Neuron (in vitro differentiated cells): ENCODE data around the gene TTC29.
"Not testable (repeated sequence)": the region's sequence is repeated elsewhere in the genome, so short reads cannot be mapped to it uniquely, and the experiment has no call there.

ENCODE experiments used
- H2AFZ ChIP-seq: one replicate; pipeline ENCODE4 v1.6.1; 2013; ENCODE audit warnings: low read depth, mild to moderate bottlenecking, inconsistent platforms, low read length, moderate library complexity
- H3K27me3 ChIP-seq: one replicate; pipeline ENCODE4 v1.6.1; 2013; ENCODE audit warnings: low read length; ENCODE audit not compliant: insufficient read depth
- H3K36me3 ChIP-seq: one replicate; pipeline ENCODE4 v1.6.1; 2013; ENCODE audit warnings: low read length; ENCODE audit not compliant: insufficient read depth
- H3K4me1 ChIP-seq: one replicate; pipeline ENCODE4 v1.6.1; 2013; ENCODE audit warnings: low read length; ENCODE audit not compliant: insufficient read depth
- H3K4me3 ChIP-seq: 2 replicates; pipeline ENCODE4 v1.5.1; 2013; ENCODE audit warnings: mild to moderate bottlenecking, low read length, moderate library complexity
- H3K9me3 ChIP-seq: one replicate; pipeline ENCODE4 v1.6.1; 2013; ENCODE audit warnings: low read length

Gene TTC29

GRCh38 chr4:146844761-146845160 lies 100.9 kb downstream of the TTC29 start:
- Histone ChIP-seq H3K36me3 (no peaks in the 10 kb centered on the region), H3K27me3 (no peaks in the 10 kb centered on the region), H3K4me3 (no peak overlapping the region), H3K9me3 (no peaks in the 10 kb centered on the region), H2AFZ (no peak overlapping the region), H3K4me1 (no peaks in the 10 kb centered on the region)

GRCh38 chr4:146842876-146843275 lies 102.8 kb downstream of the TTC29 start:
- Histone ChIP-seq H2AFZ (no peak overlapping the region), H3K36me3 (no peaks in the 10 kb centered on the region), H3K27me3 (no peaks in the 10 kb centered on the region), H3K4me1 (no peaks in the 10 kb centered on the region), H3K9me3 (no peaks in the 10 kb centered on the region), H3K4me3 (no peak overlapping the region)

GRCh38 chr4:146840731-146841130 lies 104.9 kb downstream of the TTC29 start:
- H2AFZ ChIP-seq, result no peak overlapping the region
- no peaks in the 10 kb centered on the region for H3K9me3 ChIP-seq
- H3K27me3 ChIP-seq, result no peaks in the 10 kb centered on the region
- H3K4me3 ChIP-seq, result no peak overlapping the region
- H3K4me1 ChIP-seq, result no peaks in the 10 kb centered on the region
- H3K36me3 ChIP-seq, result no peaks in the 10 kb centered on the region

DNA sequence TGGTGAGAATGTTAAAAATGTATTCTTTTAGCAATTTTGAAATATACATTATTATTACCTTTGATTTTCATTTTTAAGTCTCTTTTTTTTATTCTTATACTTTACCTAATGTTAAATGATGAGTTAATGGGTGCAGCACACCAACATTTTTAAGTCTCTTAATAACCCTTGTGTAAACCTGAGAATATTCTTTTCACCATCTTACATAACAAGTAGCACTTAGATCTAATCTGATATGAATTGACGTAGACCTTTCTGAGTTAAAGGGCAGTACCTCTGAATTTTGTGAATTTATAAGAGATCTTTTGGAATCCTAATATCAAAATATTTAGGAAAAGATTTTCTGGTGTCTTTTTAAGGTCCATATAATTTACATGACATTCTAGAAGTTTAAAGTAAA lies 110.6 kb downstream of the TTC29 start:
- no peaks in the 10 kb centered on the region for H3K4me1 ChIP-seq
- no peaks in the 10 kb centered on the region for H3K9me3 ChIP-seq
- no peaks in the 10 kb centered on the region for H3K36me3 ChIP-seq
- H2AFZ ChIP-seq, result no peak overlapping the region
- no peak overlapping the region for H3K4me3 ChIP-seq
- no peaks in the 10 kb centered on the region for H3K27me3 ChIP-seq

- Histone ChIP-seq H3K9me3 (no peaks in the 10 kb centered on the region), H3K4me1 (no peaks in the 10 kb centered on the region), H3K36me3 (no peaks in the 10 kb centered on the region), H3K4me3 (no peak overlapping the region), H2AFZ (no peak overlapping the region), H3K27me3 (no peaks in the 10 kb centered on the region)
Observed at GRCh38 chr4:146834263-146835034, 111.2 kb downstream of the TTC29 start.

- no peak overlapping the region for H2AFZ ChIP-seq
- no peak overlapping the region for H3K4me3 ChIP-seq
- H3K4me1 ChIP-seq, result no peaks in the 10 kb centered on the region
- H3K9me3 ChIP-seq, result no peaks in the 10 kb centered on the region
- H3K36me3 ChIP-seq, result no peaks in the 10 kb centered on the region
- no peaks in the 10 kb centered on the region for H3K27me3 ChIP-seq
Observed at GRCh38 chr4:146833530-146833929, 112.1 kb downstream of the TTC29 start.

GRCh38 chr4:146822980-146823379 lies 122.7 kb downstream of the TTC29 start:
- H3K9me3 ChIP-seq, H2AFZ ChIP-seq, H3K4me3 ChIP-seq, H3K36me3 ChIP-seq, H3K4me1 ChIP-seq, H3K27me3 ChIP-seq: not testable (repeated sequence)

DNA sequence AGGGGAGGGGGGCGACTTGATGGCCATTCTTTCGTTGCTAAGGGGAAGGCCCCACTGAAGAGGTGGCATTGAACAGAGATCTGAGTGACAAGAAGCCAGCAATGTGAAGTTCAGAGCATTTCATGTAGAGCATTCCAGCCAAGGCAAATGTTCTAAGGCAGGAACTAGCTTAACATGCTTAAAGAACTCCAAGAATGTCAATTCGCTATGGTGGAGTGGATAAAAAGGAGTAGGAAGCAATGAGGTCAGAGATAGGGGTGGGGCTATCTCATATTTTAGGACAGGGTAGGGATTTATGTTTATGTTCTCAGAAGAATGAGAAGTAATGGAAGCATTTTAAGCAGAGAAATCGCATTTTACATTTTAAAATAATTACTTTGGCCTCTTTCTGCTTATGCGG lies 130.9 kb downstream of the TTC29 start:
- Histone ChIP-seq H2AFZ (no peak overlapping the region), H3K36me3 (no peaks in the 10 kb centered on the region), H3K9me3 (no peaks in the 10 kb centered on the region), H3K27me3 (no peaks in the 10 kb centered on the region), H3K4me1 (no peaks in the 10 kb centered on the region), H3K4me3 (no peak overlapping the region)

DNA sequence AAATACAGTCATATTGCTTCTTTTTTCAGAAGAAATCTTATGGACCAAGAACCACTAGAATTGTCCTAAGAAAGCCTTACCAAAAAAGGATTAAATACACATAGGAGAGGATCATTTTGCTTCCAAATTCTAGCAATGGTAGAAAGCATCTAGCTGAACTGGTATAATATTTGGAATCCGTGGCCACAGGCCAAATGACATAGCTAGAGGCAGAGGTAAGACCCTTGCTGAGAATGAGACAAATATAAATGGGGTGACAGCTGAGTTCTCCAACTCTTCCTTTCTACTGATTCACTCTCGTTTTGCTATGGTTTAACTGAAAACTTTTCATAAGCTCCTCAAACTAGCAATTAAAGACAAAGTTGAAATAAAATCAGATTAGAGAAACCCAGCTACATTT lies 150.0 kb downstream of the TTC29 start:
- H3K9me3 ChIP-seq, result no peaks in the 10 kb centered on the region
- H3K4me3 ChIP-seq, result no peak overlapping the region
- no peaks in the 10 kb centered on the region for H3K4me1 ChIP-seq
- H3K36me3 ChIP-seq, result no peaks in the 10 kb centered on the region
- H3K27me3 ChIP-seq, result no peaks in the 10 kb centered on the region
- H2AFZ ChIP-seq, result no peak overlapping the region

- Histone ChIP-seq H3K27me3 (no peaks in the 10 kb centered on the region), H2AFZ (no peak overlapping the region), H3K4me1 (no peaks in the 10 kb centered on the region), H3K9me3 (no peaks in the 10 kb centered on the region), H3K4me3 (no peak overlapping the region), H3K36me3 (no peaks in the 10 kb centered on the region)
Observed at GRCh38 chr4:146793727-146794126, 151.9 kb downstream of the TTC29 start.

GRCh38 chr4:146791439-146791838 lies 154.2 kb downstream of the TTC29 start:
- H3K27me3 ChIP-seq, result no peaks in the 10 kb centered on the region
- H3K4me1 ChIP-seq, result no peaks in the 10 kb centered on the region

DNA sequence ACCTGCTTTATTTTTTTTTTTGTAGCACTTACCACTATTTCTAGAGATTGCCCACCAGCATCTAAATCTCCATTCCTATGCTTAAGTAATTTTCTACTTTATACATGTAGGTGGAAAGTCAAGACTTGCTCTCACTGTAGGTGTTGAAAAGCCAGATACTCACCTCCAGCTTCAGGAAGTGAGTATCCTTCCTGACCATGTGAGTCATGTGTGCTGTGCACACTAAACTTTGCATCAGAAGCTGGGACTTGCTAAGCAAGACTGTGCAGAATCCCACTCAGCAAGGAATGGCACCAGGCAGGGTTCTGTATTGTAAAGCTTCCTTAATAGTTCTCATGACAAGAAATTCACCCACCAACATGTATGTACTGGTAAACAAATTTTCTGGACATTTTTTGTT lies 155.1 kb downstream of the TTC29 start:
- H3K9me3 ChIP-seq, result no peaks in the 10 kb centered on the region
- no peak overlapping the region for H3K4me3 ChIP-seq
- H3K36me3 ChIP-seq, result no peaks in the 10 kb centered on the region
- no peaks in the 10 kb centered on the region for H3K27me3 ChIP-seq
- H3K4me1 ChIP-seq, result no peaks in the 10 kb centered on the region
- H2AFZ ChIP-seq, result no peak overlapping the region

More at GRCh38 chr4:146791439-146791838, 154.2 kb downstream of the TTC29 start:
- no peak overlapping the region for H2AFZ ChIP-seq
- H3K36me3 ChIP-seq, result no peaks in the 10 kb centered on the region
- H3K9me3 ChIP-seq, result no peaks in the 10 kb centered on the region
- no peak overlapping the region for H3K4me3 ChIP-seq

DNA sequence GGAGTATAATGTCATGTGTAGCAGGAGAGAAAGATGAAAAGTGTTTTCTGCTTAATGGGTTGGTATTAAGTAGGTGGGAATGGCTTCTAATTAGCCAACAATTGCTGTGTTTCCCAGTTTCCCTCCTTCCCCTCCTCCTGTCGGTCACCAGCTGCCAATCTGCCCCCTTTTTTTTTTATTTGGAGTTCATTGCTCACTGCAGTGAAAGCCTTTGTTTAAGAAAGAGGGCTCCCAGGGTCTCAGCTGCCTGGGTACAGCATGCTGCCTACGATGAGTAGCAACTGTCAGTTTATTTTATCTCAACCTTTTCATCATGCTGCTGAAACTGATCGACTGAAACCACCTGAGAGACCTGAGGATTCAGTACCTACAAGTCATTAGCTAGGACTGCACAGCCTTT lies 157.9 kb downstream of the TTC29 start:
- Histone ChIP-seq H3K9me3 (no peaks in the 10 kb centered on the region), H3K4me1 (no peaks in the 10 kb centered on the region), H3K27me3 (no peaks in the 10 kb centered on the region), H3K36me3 (no peaks in the 10 kb centered on the region), H2AFZ (no peak overlapping the region), H3K4me3 (no peak overlapping the region)

DNA sequence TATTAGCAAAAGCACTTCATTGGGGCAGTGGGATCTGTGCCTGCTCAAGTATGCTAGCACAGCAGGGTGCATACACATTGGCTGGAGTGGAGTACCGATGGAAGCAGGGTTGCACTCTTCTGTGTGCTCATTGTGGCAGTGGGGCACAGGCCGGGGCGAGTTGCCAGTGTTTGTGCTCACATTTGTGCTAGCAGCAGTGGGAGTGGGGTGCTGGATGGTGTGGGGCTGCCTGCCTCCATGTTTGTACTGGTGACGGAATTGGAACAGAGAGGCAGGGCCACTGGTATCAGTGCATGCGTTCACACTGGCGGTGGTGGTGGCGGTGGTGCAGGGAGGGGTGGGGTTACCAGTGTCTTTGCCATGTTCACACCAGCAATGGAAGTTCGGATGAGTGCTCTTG lies 169.0 kb downstream of the TTC29 start:
- H3K9me3 ChIP-seq, result no peaks in the 10 kb centered on the region
- H3K4me1 ChIP-seq, result no peaks in the 10 kb centered on the region
- no peak overlapping the region for H3K4me3 ChIP-seq
- no peak overlapping the region for H2AFZ ChIP-seq
- H3K27me3 ChIP-seq, result no peaks in the 10 kb centered on the region
- no peaks in the 10 kb centered on the region for H3K36me3 ChIP-seq
